ENCODE measurements around the gene SELENOO. TPM values are rescaled to one million over a fixed set of nuclear protein-coding genes. Genes with fewer than 3 reads are reported as not detected.

Gene SELENOO
- total RNA-seq, 2 experiments from 2014 or later = 26.0 to 26.1 TPM

GRCh38 chr22:50255099-50255498 is 54.3 kb downstream of the SELENOO start:
- Histone ChIP-seq H3K36me3 (ENCODE audit: insufficient read depth, low read length) (no peaks in the 10 kb centered on the region), H3K27me3 (ENCODE audit: control insufficient read depth in 1 of 2, insufficient read depth in 2 of 2, low read length in 2 of 2) (peaks cover 0 to 2% of the 10 kb centered on the region in 2 experiments), H3K4me3 (ENCODE audit: low read length) (no peak overlapping the region), H3K27ac (ENCODE audit: low read depth in 1 of 2, low read length in 2 of 2) (no peak overlapping the region), H3K9me3 (ENCODE audit: control insufficient read depth in 1 of 2, insufficient read depth in 1 of 2, low read length in 2 of 2) (peaks cover 0 to 1% of the 10 kb centered on the region in 2 experiments), H3K4me1 (ENCODE audit: insufficient read depth, low read length) (peaks cover 17% of the 10 kb centered on the region)
- POLR2A ChIA-PET = interaction anchor here (0.6 kb wide), 2 partner anchors 64 to 220 kb away, joined by 3 read pairs; no protein-coding TSS in a partner anchor
- no peak overlapping the region for H3K27ac Mint-ChIP-seq
- H3K36me3 Mint-ChIP-seq (ENCODE audit: low read depth) = no peaks in the 10 kb centered on the region
- peaks cover 7% of the 10 kb centered on the region for H3K27me3 Mint-ChIP-seq
- no peak for ATAC-seq (ENCODE audit: poor library complexity)
- DNase-seq = no peak
- no peak for TF ChIP-seq CTCF (IDR thresholded peaks at IDR 0.05)
- intact Hi-C loops (cut with DNase I, micrococcal nuclease) = no loop called here
- peaks cover 14% of the 10 kb centered on the region for H3K4me1 Mint-ChIP-seq (ENCODE audit: low read depth)
- H3K4me3 Mint-ChIP-seq = no peak overlapping the region
- CTCF ChIA-PET = no interaction called here
- H3K9me3 Mint-ChIP-seq = no peaks in the 10 kb centered on the region

- no peak for ATAC-seq (ENCODE audit: poor library complexity)
- no peak for DNase-seq
- Histone ChIP-seq H3K9me3 (ENCODE audit: control insufficient read depth in 1 of 2, insufficient read depth in 1 of 2, low read length in 2 of 2) (peaks cover 0 to 6% of the 10 kb centered on the region in 2 experiments), H3K4me1 (ENCODE audit: insufficient read depth, low read length) (peaks cover 15% of the 10 kb centered on the region), H3K27ac (ENCODE audit: low read depth in 1 of 2, low read length in 2 of 2) (no peak overlapping the region), H3K27me3 (ENCODE audit: control insufficient read depth in 1 of 2, insufficient read depth in 2 of 2, low read length in 2 of 2) (peaks cover 2 to 7% of the 10 kb centered on the region in 2 experiments), H3K4me3 (ENCODE audit: low read length) (no peak overlapping the region), H3K36me3 (ENCODE audit: insufficient read depth, low read length) (no peaks in the 10 kb centered on the region)
- H3K36me3 Mint-ChIP-seq (ENCODE audit: low read depth) = no peaks in the 10 kb centered on the region
- CTCF ChIA-PET = no interaction called here
- TF ChIP-seq CTCF (IDR thresholded peaks at IDR 0.05) = no peak
- H3K27me3 Mint-ChIP-seq = peaks cover 7% of the 10 kb centered on the region
- no peak overlapping the region for H3K27ac Mint-ChIP-seq
- no peak overlapping the region for H3K4me3 Mint-ChIP-seq
- H3K4me1 Mint-ChIP-seq (ENCODE audit: low read depth) = peaks cover 9% of the 10 kb centered on the region
- no peaks in the 10 kb centered on the region for H3K9me3 Mint-ChIP-seq
- POLR2A ChIA-PET = interaction anchor here (0.6 kb wide), 2 partner anchors 63 to 221 kb away, joined by 3 read pairs; no protein-coding TSS in a partner anchor
- intact Hi-C loops (cut with DNase I, micrococcal nuclease) = no loop called here
Observed at GRCh38 chr22:50255607-50256006, 54.8 kb downstream of the SELENOO start.

GRCh38 chr22:50256258-50256862 is 55.5 kb downstream of the SELENOO start:
- Mint-ChIP-seq H3K9me3 (no peaks in the 10 kb centered on the region), H3K4me1 (ENCODE audit: low read depth) (peaks cover 6% of the 10 kb centered on the region), H3K36me3 (ENCODE audit: low read depth) (no peaks in the 10 kb centered on the region), H3K27ac (no peak overlapping the region), H3K4me3 (no peak overlapping the region), H3K27me3 (peaks cover 7% of the 10 kb centered on the region)
- Histone ChIP-seq H3K4me3 (ENCODE audit: low read length) (no peak overlapping the region), H3K27me3 (ENCODE audit: control insufficient read depth in 1 of 2, insufficient read depth in 2 of 2, low read length in 2 of 2) (peaks cover 4 to 11% of the 10 kb centered on the region in 2 experiments), H3K36me3 (ENCODE audit: insufficient read depth, low read length) (no peaks in the 10 kb centered on the region), H3K9me3 (ENCODE audit: control insufficient read depth in 1 of 2, insufficient read depth in 1 of 2, low read length in 2 of 2) (peaks cover 0 to 7% of the 10 kb centered on the region in 2 experiments), H3K4me1 (ENCODE audit: insufficient read depth, low read length) (peaks cover 16% of the 10 kb centered on the region), H3K27ac (ENCODE audit: low read depth in 1 of 2, low read length in 2 of 2) (no peak overlapping the region)
- ChIA-PET POLR2A (no interaction called here), CTCF (no interaction called here)
- no peak for ATAC-seq (ENCODE audit: poor library complexity)
- intact Hi-C loops (cut with DNase I, micrococcal nuclease) = no loop called here
- DNase-seq = no peak
- no peak for TF ChIP-seq CTCF (IDR thresholded peaks at IDR 0.05)
